Ammon's horn (tissue), 1 donor: Measurements from ENCODE around the gene PLA2G6.
"Not testable (repeated sequence)": the region's sequence is repeated elsewhere in the genome, so short reads cannot be mapped to it uniquely, and the experiment has no call there.

ENCODE experiments used
- DNase-seq: peaks from one replicate; pipeline ENCODE4 v3.0.0-alpha.2; 2016; ENCODE audit warnings: low spot score

PLA2G6 gene

GRCh38 chr22:38082986-38083710 lies 98.5 kb downstream of the PLA2G6 start:
- no peak for DNase-seq

GRCh38 chr22:38081941-38082828 lies 99.4 kb downstream of the PLA2G6 start:
- no peak for DNase-seq

DNA sequence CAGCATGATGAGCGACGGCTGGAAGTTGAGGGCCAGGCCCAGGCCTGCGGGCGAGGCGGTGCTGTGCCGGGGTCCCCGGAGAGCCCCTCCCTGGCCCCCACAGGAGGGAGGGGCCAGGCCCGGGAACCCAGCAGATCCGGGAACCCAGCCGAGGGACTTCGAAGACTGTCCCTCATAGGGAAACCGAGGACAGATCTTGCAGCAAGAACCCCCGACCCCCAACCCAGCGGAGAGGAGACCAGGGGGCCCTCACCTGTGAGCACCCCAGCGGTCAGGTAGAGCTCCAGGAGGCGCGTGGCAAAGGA lies 100.0 kb downstream of the PLA2G6 start:
- no peak for DNase-seq

- no peak for DNase-seq
Observed at GRCh38 chr22:38080850-38081635, 100.6 kb downstream of the PLA2G6 start.

- no peak for DNase-seq
Observed at GRCh38 chr22:38080474-38080849, 101.2 kb downstream of the PLA2G6 start.

DNA sequence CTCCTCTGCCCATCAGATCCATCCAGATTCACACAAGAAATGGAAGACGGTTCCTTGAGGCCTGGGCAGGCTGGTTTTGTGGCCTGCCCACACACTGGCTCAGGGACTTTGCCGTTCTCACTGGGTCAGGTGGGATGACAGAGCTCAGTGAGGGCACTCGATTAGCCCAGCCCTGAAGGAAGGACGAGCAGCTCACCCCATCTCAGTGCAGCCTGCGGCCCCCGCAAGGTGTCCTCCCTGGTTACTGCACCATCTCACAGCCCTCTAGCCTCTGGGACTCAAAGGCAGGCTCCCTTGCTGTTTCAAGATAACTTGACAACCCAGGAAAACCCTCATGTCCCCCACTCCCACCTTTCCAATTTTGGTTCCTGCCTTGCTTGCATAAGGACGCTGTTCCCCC lies 101.8 kb downstream of the PLA2G6 start:
- DNase-seq, result no peak

GRCh38 chr22:38079208-38079607 lies 102.4 kb downstream of the PLA2G6 start:
- DNase-seq, result not testable (repeated sequence)

DNA sequence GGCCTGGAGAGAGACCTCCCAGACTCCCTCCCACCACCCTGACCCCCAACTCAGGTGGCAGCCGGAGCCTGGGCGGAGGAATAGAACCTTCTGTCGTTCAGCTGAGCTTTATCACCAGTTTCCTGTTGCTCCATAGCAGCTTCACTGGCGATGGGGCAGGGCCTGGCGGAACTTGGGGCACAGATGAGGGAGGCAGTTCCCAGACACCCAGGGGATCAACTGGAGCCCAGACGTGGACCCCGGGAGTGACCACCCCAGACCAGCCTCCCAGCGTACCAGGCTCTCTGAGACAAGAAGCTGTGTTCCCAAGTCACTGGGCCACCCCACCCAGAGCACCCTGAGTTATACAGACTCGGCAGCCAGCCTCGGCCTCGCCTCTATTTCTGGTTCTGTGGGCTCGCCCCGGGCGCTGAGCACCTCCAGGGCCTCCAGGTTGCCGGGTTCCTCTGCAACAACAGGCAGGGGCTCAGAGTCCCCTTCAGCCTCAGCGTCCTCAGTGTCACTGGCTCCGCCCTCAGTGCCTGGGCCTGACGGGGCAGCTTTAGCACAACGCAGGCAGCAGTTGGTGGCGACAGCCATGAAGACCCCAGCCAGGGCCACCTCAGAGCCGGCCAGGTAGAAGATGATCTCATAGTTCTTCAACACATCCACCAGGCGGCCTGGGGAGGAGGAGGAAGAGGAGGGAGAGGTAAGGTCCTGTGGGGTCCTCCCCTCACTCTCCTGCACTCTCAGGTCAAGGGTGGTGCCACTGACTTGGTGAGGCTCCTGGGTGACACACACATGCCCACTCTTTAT lies 103.4 kb downstream of the PLA2G6 start:
- DNase-seq, result no peak

GRCh38 chr22:38077595-38077994 lies 104.0 kb downstream of the PLA2G6 start:
- no peak for DNase-seq

DNA sequence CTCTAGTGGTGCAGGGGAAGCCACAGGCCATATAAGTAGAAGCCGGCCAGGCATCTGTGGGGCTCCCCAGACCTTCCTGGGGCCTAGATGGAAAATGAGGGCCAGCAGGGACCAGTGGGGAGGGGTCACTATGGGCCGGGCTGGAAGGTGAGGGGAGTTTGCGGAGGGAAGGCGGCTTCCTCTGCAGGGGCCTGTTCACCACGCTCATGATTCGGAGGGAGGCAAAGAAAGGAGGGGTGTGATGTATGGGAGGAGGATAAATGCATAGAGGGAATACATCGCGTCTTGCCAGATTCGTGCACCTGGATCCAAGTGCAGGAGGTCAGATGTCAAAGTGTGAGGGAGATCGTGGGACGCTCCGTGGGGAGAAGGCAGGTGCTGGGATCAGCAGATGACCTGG lies 104.5 kb downstream of the PLA2G6 start:
- DNase-seq, result no peak

- no peak for DNase-seq
Observed at GRCh38 chr22:38075961-38076360, 105.7 kb downstream of the PLA2G6 start.

GRCh38 chr22:38075105-38075825 lies 106.4 kb downstream of the PLA2G6 start:
- no peak for DNase-seq

DNA sequence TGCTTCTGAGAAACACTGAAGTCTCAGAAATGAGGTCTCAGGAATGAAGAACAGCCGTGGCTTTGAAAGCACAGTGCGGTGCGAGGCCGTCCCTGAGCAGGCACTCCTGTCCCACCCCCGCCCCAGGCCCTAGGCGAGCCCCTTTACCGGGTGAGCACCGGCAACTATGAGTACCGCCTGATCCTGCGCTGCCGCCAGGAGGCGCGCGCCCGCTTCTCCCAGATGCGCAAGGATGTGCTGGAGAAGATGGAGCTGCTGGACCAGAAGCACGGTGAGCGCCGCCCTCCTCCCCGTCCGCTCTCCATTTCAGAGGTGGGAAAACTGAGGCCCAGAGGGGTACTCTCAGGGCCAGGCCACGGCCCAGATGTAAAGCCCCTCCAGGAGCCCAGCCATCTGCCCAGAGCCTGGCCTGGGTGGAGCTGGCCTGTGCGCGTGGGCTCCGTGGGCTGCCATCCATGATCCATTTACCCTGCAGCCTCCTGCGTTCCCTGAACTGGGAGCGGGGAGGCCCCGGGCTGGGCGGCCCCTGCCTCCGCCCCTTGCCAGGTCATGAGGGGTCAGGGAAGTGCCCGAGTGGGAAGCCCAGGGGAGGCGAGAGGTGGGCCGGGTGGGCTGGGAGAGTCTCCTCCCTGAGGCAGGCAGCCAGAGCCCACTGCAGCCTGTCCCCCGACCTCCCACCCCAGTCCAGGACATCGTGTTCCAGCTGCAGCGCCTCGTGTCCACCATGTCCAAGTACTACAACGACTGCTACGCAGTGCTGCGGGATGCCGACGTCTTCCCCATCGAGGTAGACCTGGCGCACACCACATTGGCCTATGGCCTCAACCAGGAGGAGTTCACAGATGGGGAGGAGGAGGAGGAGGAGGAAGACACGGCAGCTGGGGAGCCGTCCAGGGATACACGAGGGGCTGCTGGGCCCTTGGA lies 107.2 kb downstream of the PLA2G6 start:
- DNase-seq, result no peak

GRCh38 chr22:38073150-38074130 lies 108.2 kb downstream of the PLA2G6 start:
- DNase-seq, result no peak

- no peak for DNase-seq
Observed at GRCh38 chr22:38072322-38073149, 109.1 kb downstream of the PLA2G6 start.

GRCh38 chr22:38071421-38072321 lies 110.0 kb downstream of the PLA2G6 start:
- no peak for DNase-seq
